NCI-H2196 (cell line): ENCODE measurements around the gene AKT3.
A peak's percentile ranks its signal among the peaks of the same experiment; 100 is the strongest.
"Not testable (repeated sequence)": the region's sequence is repeated elsewhere in the genome, so short reads cannot be mapped to it uniquely, and the experiment has no call there.

Source experiments
- DNase-seq: peaks from one replicate; lab custom pipeline; 2025; ENCODE audit not compliant: unreplicated experiment; lab: John Stamatoyannopoulos, UW

The AKT3 gene

GRCh38 chr1:243790404-243790803, 59.6 kb downstream of the AKT3 start:
- DNase-seq = no peak

GRCh38 chr1:243786531-243786930, 63.5 kb downstream of the AKT3 start:
- DNase-seq = no peak

DNA sequence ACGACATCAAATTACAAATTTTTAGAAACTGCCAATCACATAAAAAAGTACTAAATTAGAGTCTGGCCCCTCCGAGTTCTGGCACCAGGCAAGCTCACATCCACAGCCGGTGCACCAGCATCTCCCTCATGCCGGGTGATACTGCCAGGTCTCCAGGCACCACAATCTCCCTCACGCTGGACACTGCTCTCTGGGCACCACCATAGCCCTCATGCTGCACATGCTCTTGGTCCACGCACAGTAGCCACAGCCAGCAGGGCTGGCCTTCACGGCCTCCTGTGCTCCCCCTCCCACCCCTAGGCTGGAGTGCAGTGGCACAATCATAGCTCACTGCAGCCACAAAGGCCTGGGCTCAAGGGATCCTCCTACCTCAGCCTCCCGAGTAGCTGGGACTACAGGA, 65.5 kb downstream of the AKT3 start:
- no peak for DNase-seq

GRCh38 chr1:243783714-243784113, 66.3 kb downstream of the AKT3 start:
- DNase-seq = no peak

DNA sequence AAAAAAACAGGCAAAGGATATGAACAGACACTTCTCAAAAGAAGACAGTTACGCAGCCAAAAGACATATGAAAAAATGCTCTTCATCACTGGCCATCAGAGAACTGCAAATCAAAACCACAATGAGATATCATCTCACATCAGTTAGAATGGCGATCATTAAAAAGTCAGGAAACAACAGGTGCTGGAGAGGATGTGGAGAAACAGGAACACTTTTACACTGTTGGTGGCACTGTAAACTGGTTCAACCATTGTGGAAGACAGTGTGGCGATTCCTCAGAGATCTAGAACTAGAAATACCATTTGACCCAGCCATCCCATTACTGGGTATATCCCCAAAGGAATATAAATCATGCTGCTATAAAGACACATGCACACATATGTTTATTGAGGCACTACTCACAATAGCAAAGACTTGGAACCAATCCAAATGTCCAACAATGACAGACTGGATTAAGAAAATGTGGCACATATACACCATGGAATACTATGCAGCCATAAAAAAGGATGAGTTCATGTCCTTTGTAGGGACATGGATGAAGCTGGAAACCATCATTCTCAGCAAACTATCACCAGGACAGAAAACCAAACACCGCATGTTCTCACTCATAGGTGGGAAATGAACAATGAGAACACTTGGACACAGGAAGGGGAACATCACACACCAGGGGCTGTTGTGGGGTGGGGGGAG, 77.5 kb downstream of the AKT3 start:
- not testable (repeated sequence) for DNase-seq

GRCh38 chr1:243770860-243771259, 79.2 kb downstream of the AKT3 start:
- no peak for DNase-seq

GRCh38 chr1:243765676-243766075, 84.4 kb downstream of the AKT3 start:
- no peak for DNase-seq

GRCh38 chr1:243763806-243764205, 86.2 kb downstream of the AKT3 start:
- no peak for DNase-seq

GRCh38 chr1:243758647-243759046, 91.4 kb downstream of the AKT3 start:
- DNase-seq = no peak

DNA sequence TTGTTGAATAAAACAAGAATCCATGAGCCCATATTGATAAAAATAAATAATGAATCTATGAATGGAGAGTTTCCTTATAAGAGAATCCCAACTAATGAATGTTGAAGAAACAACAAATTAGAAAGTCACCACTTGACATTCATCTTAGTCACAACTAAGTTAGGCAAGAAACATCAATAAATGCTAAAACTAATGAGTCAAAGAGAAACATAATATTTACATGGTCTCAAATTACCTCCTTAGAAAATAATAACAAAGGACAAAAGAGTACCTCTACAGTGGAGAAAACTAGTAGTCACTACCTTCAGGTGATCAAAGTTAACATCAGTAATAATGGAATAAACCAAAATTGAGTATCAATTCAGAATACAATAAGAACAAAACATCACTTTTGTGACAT, 93.5 kb downstream of the AKT3 start:
- DNase-seq = no peak

- no peak for DNase-seq
Measured at GRCh38 chr1:243754348-243754747, 95.7 kb downstream of the AKT3 start.

DNA sequence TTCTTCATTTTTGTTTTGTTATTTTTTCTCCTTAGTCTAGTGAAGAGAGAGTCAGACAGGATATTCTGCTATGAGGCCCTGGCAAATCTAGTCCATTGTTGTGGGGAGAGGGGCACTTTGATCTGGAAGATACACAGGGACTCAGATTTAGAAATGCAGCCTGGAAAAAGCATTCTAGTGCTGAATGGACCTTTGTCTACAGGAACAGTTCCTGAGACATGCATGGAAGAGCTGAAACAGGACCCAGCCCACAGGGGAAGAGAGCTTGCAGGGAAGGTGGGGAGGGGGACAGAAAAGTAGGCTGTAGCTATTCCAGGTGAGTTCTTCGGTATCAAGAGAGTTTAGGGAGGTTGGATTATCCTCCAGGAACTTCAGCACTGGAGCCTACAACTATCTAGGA, 98.5 kb downstream of the AKT3 start:
- DNase-seq = no peak

- DNase-seq = peak; percentile 42
Measured at GRCh38 chr1:243748706-243749283, 101.2 kb downstream of the AKT3 start.

DNA sequence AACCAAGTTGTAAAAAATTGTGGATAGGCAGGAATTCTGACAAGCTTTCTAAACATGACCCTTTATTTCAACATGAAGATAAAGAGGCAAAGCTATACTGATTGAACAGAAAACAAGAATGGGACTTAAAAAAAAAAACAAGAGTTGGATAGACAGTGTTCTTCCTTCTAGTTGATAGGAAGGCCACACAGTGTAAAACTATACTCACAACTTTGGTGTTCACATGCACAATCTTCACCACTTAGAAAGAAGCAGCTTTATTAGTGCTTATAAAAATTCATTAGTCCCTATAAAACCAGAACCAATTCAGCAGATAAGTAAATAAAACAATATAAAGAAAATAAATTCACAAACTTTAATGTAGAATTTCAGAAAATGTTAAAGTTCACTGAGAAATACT, 101.8 kb downstream of the AKT3 start:
- no peak for DNase-seq

GRCh38 chr1:243746751-243747150, 103.3 kb downstream of the AKT3 start:
- DNase-seq = no peak

DNA sequence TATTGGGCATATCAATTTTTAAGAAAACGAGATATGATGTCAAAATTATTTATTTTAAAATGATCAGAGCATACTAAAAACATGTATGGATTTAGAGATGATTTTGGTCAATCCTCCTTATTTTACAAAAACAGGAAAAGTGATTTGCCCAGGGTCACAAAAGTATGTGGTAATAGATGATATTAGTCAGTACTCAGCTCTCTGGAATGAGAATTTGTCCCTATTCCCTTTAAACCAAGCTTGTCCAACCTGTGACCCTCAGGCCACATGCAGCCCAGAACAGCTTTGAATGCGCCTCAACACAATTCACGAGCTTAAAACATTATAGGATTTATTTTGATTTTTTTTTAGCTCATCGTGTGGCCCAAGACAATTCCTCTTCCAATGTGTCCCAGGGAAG, 104.7 kb downstream of the AKT3 start:
- no peak for DNase-seq

GRCh38 chr1:243742819-243743218, 107.2 kb downstream of the AKT3 start:
- no peak for DNase-seq

DNA sequence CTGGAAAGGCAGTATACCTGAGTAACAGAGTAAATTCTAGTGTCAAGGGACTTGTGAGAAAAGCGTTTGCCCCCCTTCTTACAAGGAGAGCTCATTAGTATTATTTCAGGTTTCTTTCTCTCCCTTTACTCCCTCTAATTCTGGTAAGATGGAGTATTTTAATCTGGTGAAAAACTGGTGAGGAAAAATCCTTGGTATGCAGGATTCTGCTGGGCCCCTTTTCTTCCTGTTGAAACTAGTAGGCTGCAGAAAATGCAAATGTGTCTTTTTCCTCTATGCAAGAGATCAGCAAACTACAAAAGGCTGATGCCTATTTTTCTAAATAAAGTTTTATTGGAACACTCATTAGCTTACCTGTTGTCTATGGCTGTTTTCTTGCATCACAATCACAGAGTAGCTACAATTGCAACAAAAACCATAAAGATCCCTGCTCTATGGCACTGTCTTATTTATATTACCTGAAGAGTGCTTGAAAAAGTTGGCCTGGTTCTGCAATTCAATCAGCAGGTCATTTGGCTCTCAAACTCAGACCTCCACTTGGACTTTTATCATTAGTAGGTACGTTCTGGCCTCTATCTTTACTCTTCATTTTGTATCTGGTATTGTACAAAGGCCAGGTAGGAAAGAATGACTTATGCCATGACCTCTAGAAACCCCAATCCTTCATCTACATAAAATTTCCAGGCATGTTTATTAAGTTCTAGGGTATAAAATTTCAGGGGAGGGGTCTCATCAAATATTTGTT, 109.6 kb downstream of the AKT3 start:
- DNase-seq = no peak

DNA sequence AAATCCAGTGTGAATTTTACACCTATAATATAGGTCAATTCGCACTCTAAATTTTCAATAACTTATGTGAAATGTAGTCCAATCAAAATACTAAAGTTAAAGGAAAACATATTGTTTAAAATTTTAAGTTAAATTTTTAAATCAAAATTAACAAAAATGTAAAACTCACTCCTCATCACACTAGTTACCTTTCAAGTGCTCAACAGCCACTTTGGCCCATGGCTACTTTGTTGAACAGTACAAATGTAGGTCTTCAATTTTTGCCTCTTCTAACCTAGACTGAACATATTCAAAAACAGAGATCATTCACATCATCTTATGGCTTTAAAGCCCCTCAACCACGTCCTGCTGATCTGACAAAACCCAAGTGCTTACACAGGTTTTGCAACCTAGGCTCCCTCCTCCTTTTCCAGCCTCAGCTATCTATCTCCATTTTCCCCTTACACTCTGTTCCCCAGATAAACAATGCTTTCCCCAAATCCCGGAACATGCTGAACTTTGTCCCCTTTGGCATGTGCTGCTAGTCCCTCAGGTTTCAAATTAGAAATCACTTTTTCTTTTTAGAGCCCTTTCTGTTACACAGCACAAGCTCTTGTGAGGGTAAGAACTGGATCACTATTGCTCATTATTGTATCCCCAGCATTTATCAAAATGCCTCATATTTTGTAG, 110.6 kb downstream of the AKT3 start:
- no peak for DNase-seq

DNA sequence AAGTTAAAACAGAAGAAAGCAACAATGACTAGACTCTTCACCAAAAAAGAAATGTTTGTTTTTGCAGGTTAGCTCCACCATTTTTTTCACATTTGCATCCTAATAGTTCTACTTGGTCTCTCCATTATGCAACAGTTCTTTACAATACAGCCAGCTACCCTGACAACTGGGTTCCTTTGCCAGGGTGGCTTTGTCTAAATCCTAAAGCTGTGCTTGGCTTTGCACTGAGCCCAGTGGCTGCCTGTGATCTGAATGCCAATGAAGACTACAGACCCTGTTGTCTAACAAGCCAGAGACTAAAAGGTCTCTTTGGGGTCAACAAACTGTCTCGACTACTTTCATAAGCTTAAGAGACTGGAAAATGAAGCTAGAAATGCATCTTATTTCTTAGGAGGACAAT, 112.0 kb downstream of the AKT3 start:
- DNase-seq = no peak

DNA sequence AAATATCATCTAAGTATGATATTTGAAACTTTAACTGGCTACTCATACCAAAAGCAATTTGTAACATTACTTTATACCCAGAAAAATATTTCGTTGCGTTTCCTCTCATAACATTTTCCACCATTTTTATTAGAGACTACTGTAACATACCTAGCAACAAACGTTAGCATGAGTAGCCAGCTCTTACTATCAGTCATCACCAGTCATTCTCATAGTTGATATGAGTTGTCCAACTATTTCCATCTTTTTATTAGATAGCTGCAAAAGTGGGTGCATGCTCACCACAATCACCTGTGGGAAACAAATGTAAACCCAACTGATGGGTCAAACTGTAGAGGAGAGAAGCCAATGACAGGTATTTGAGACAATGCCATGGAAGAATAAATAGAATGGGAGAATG, 114.6 kb downstream of the AKT3 start:
- no peak for DNase-seq

GRCh38 chr1:243734308-243734695, 115.7 kb downstream of the AKT3 start:
- no peak for DNase-seq
